Measurements from ENCODE around the gene RAB11FIP2.

DNA sequence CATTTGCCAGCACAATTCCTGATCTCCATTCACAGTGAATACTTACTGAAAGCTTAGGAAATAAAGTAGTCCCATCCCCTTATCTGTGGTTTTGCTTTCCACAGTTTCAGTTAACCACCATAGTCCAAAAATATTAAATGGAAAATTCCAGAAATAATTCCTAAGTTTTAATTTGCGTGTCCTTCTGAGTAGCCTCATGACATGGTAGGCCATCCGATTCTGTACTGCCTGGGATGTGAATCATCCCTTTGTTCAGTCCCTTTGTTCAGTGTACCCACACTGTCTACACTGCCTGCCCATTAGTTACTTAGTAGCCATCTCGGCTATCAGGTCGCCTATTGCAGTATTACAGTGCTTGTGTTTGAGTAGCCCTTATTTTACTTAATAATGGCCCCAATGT lies 14.2 kb downstream of the RAB11FIP2 start:
- TF ChIP-seq CREB1 (CRISPR knock-in tag; IDR thresholded peaks at IDR 0.05) (no peak), RORB (CRISPR knock-in tag; IDR thresholded peaks at IDR 0.05) (no peak), NR2C2 (CRISPR knock-in tag; IDR thresholded peaks at IDR 0.05) (no peak), TCF7 (CRISPR knock-in tag; IDR thresholded peaks at IDR 0.05; ENCODE audit: low read depth) (no peak), RELA (CRISPR knock-in tag; IDR thresholded peaks at IDR 0.05; ENCODE audit: borderline replicate concordance) (no peak), SP1 (CRISPR knock-in tag; conservative IDR thresholded peaks at IDR 0.05) (no peak), ZNF138 (CRISPR knock-in tag; conservative IDR thresholded peaks at IDR 0.05) (no peak), PRRX2 (CRISPR knock-in tag; IDR thresholded peaks at IDR 0.05) (no peak)
- TF ChIP-seq, protein P1, sequence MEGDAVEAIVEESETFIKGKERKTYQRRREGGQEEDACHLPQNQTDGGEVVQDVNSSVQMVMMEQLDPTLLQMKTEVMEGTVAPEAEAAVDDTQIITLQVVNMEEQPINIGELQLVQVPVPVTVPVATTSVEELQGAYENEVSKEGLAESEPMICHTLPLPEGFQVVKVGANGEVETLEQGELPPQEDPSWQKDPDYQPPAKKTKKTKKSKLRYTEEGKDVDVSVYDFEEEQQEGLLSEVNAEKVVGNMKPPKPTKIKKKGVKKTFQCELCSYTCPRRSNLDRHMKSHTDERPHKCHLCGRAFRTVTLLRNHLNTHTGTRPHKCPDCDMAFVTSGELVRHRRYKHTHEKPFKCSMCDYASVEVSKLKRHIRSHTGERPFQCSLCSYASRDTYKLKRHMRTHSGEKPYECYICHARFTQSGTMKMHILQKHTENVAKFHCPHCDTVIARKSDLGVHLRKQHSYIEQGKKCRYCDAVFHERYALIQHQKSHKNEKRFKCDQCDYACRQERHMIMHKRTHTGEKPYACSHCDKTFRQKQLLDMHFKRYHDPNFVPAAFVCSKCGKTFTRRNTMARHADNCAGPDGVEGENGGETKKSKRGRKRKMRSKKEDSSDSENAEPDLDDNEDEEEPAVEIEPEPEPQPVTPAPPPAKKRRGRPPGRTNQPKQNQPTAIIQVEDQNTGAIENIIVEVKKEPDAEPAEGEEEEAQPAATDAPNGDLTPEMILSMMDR (IDR thresholded peaks at IDR 0.05): no peak

Data from WTC11 (cell line).